GM21737 (cell line): ENCODE results near the gene SLC16A11.
"Not testable (repeated sequence)": the region's sequence is repeated elsewhere in the genome, so short reads cannot be mapped to it uniquely, and the experiment has no call there.

Experiments used
- ATAC-seq: cut with Tn5 transposase; IDR thresholded peaks from one replicate; pipeline ENCODE4 v1.9.1; 2021; ENCODE audit warnings: mild to moderate bottlenecking, moderate library complexity; ENCODE audit not compliant: unreplicated experiment

Gene SLC16A11

GRCh38 chr17:7043497-7044198, at the start of gene SLC16A11:
TSS of gene SLC16A11 (minus strand) at chr17:7044092. CDS start at chr17:7043513, 579 bp downstream.
- no peak for ATAC-seq

- ATAC-seq, result not testable (repeated sequence)
Observed at GRCh38 chr17:7091311-7092005, 47.6 kb upstream of the SLC16A11 start.

- ATAC-seq, result not testable (repeated sequence)
Observed at GRCh38 chr17:7089570-7089969, 45.7 kb upstream of the SLC16A11 start.

GRCh38 chr17:7088442-7088841, 44.5 kb upstream of the SLC16A11 start:
- not testable (repeated sequence) for ATAC-seq

GRCh38 chr17:7084088-7084487, 40.2 kb upstream of the SLC16A11 start:
- ATAC-seq, result no peak

- ATAC-seq, result no peak
Observed at GRCh38 chr17:7083592-7083991, 39.7 kb upstream of the SLC16A11 start.

- ATAC-seq, result no peak
Observed at GRCh38 chr17:7081341-7082062, 37.6 kb upstream of the SLC16A11 start.

- no peak for ATAC-seq
Observed at GRCh38 chr17:7080456-7081041, 36.7 kb upstream of the SLC16A11 start.

GRCh38 chr17:7079581-7080455, 35.9 kb upstream of the SLC16A11 start, which contains the start of gene CLEC10A:
TSS of gene CLEC10A (minus strand) at chr17:7080251. CDS start at chr17:7078812, 1,439 bp downstream.
- ATAC-seq, result no peak

GRCh38 chr17:7078711-7079110, 34.8 kb upstream of the SLC16A11 start:
- ATAC-seq, result no peak

GRCh38 chr17:7077911-7078546, 34.1 kb upstream of the SLC16A11 start:
- ATAC-seq, result no peak

- ATAC-seq, result no peak
Observed at GRCh38 chr17:7074931-7075330, 31.0 kb upstream of the SLC16A11 start.

- ATAC-seq, result no peak
Observed at GRCh38 chr17:7072406-7072805, 28.5 kb upstream of the SLC16A11 start.

- ATAC-seq, result no peak
Observed at GRCh38 chr17:7070712-7071111, 26.8 kb upstream of the SLC16A11 start.

- no peak for ATAC-seq
Observed at GRCh38 chr17:7068268-7068667, 24.4 kb upstream of the SLC16A11 start.

GRCh38 chr17:7067198-7067597, 23.3 kb upstream of the SLC16A11 start:
- no peak for ATAC-seq

GRCh38 chr17:7064261-7064660, 20.4 kb upstream of the SLC16A11 start:
- no peak for ATAC-seq

- no peak for ATAC-seq
Observed at GRCh38 chr17:7063518-7064094, 19.7 kb upstream of the SLC16A11 start.

- ATAC-seq, result no peak
Observed at GRCh38 chr17:7060165-7060891, 16.4 kb upstream of the SLC16A11 start.
